KMS-11 (cell line): ENCODE results near the gene THRAP3.
"Not testable (repeated sequence)": the region's sequence is repeated elsewhere in the genome, so short reads cannot be mapped to it uniquely, and the experiment has no call there.

Experiments
- H2AFZ ChIP-seq: fragments of 200-600 bp; sonication (generic); 2 replicates; pipeline ENCODE4 v1.6.1; 2016; ENCODE audit warnings: antibody characterized with exemption, mixed run types, low read depth
- H3K27ac ChIP-seq: fragments of 200-600 bp; sonication (generic); 2 replicates; pipeline ENCODE4 v1.6.1; 2016; ENCODE audit warnings: mild to moderate bottlenecking, mixed run types
- H3K27me3 ChIP-seq: fragments of 200-600 bp; sonication (generic); 2 replicates; pipeline ENCODE4 v1.6.1; 2017; ENCODE audit warnings: mild to moderate bottlenecking, low read depth, mixed run types, moderate library complexity; ENCODE audit not compliant: insufficient read depth
- H3K36me3 ChIP-seq: fragments of 200-600 bp; sonication (generic); 2 replicates; pipeline ENCODE4 v1.6.1; 2017; ENCODE audit warnings: mild to moderate bottlenecking, mixed run types; ENCODE audit not compliant: insufficient read depth
- H3K4me1 ChIP-seq: fragments of 200-600 bp; sonication (generic); 2 replicates; pipeline ENCODE4 v1.6.1; 2016; ENCODE audit warnings: mild to moderate bottlenecking, low read depth, mixed run types; ENCODE audit not compliant: poor library complexity, severe bottlenecking
- H3K4me2 ChIP-seq: fragments of 200-600 bp; sonication (generic); 2 replicates; pipeline ENCODE4 v1.7.0; 2016; ENCODE audit warnings: mild to moderate bottlenecking, mixed run types
- H3K4me3 ChIP-seq: fragments of 200-600 bp; sonication (generic); IDR thresholded peaks from 2 replicates; pipeline ENCODE4 v1.6.1; 2017; ENCODE audit warnings: low read depth, low read length, mixed read lengths; ENCODE audit not compliant: insufficient read depth
- H3K79me2 ChIP-seq: fragments of 200-600 bp; sonication (generic); 2 replicates; pipeline ENCODE4 v1.6.1; 2016; ENCODE audit warnings: low read depth, mixed run types; ENCODE audit not compliant: insufficient read depth
- H3K9ac ChIP-seq: fragments of 200-600 bp; sonication (generic); 2 replicates; pipeline ENCODE4 v1.6.1; 2016; ENCODE audit warnings: mild to moderate bottlenecking, mixed run types
- H4K20me1 ChIP-seq: fragments of 200-600 bp; sonication (generic); 2 replicates; pipeline ENCODE4 v1.6.1; 2016; ENCODE audit warnings: mild to moderate bottlenecking, mixed run types; ENCODE audit not compliant: insufficient read depth
- CTCF ChIP-seq: fragments of 200-600 bp; sonication (generic); conservative IDR thresholded peaks from 2 replicates; pipeline ENCODE4 v1.6.1; 2017; ENCODE audit warnings: low read depth, mild to moderate bottlenecking, antibody characterized with exemption, low read length, moderate library complexity, mixed read lengths

THRAP3 gene

GRCh38 chr1:36239941-36240637 is 15.8 kb downstream of the THRAP3 start:
- Histone ChIP-seq H3K9ac (no peak overlapping the region), H3K4me2 (no peak overlapping the region), H3K27me3 (no peaks in the 10 kb centered on the region), H3K4me1 (peaks cover 11% of the 10 kb centered on the region), H3K79me2 (peaks cover 89% of the 10 kb centered on the region), H3K27ac (no peak overlapping the region), H4K20me1 (no peaks in the 10 kb centered on the region; the same call in 1 of the 2 replicates), H3K36me3 (peaks cover 3% of the 10 kb centered on the region; the same call in 1 of the 2 replicates), H2AFZ (no peak overlapping the region), H3K4me3 (no peak overlapping the region)
- TF ChIP-seq CTCF, result no peak

GRCh38 chr1:36247538-36247937 is 23.3 kb downstream of the THRAP3 start:
- Histone ChIP-seq H3K9ac (no peak overlapping the region), H3K27ac (no peak overlapping the region), H2AFZ (no peak overlapping the region), H3K36me3 (no peaks in the 10 kb centered on the region), H3K4me2 (no peak overlapping the region), H3K4me3 (no peak overlapping the region), H4K20me1 (peaks cover 14% of the 10 kb centered on the region; the same call in 1 of the 2 replicates), H3K4me1 (peaks cover 5% of the 10 kb centered on the region), H3K79me2 (peaks cover 90% of the 10 kb centered on the region), H3K27me3 (no peaks in the 10 kb centered on the region)
- TF ChIP-seq CTCF, result no peak

GRCh38 chr1:36248250-36248894 is 24.1 kb downstream of the THRAP3 start:
- Histone ChIP-seq H3K79me2 (peaks cover 90% of the 10 kb centered on the region), H3K9ac (no peak overlapping the region), H3K27ac (no peak overlapping the region), H4K20me1 (peaks cover 14% of the 10 kb centered on the region), H2AFZ (no peak overlapping the region), H3K4me1 (peaks cover 5% of the 10 kb centered on the region), H3K4me3 (no peak overlapping the region), H3K36me3 (no peaks in the 10 kb centered on the region), H3K27me3 (no peaks in the 10 kb centered on the region), H3K4me2 (no peak overlapping the region)
- TF ChIP-seq CTCF, result no peak

- Histone ChIP-seq H2AFZ (no peak overlapping the region), H3K4me3 (no peak overlapping the region), H3K4me2 (no peak overlapping the region), H4K20me1 (peaks cover 16% of the 10 kb centered on the region), H3K36me3 (no peaks in the 10 kb centered on the region), H3K27me3 (no peaks in the 10 kb centered on the region), H3K27ac (no peak overlapping the region), H3K4me1 (peaks cover 23% of the 10 kb centered on the region), H3K79me2 (peaks cover 93% of the 10 kb centered on the region), H3K9ac (no peak overlapping the region)
- TF ChIP-seq CTCF, result no peak
Observed at GRCh38 chr1:36251794-36252481, 27.7 kb downstream of the THRAP3 start.

GRCh38 chr1:36252482-36252824 is 28.2 kb downstream of the THRAP3 start:
- H3K4me2 ChIP-seq, H3K36me3 ChIP-seq, H3K4me3 ChIP-seq, H2AFZ ChIP-seq, H3K27ac ChIP-seq, H3K27me3 ChIP-seq, H3K9ac ChIP-seq: not testable (repeated sequence)
- Histone ChIP-seq H3K4me1 (peaks cover 28% of the 10 kb centered on the region), H3K79me2 (peaks cover 93% of the 10 kb centered on the region), H4K20me1 (peaks cover 16% of the 10 kb centered on the region)
